Karpas-422 (cell line): Measurements from ENCODE around the gene SELENOH. TPM values are rescaled to one million over a fixed set of nuclear protein-coding genes. Genes with fewer than 3 reads are reported as not detected.
"Not testable (repeated sequence)": the region's sequence is repeated elsewhere in the genome, so short reads cannot be mapped to it uniquely, and the experiment has no call there.

Source experiments
- DNase-seq: peaks from one replicate; pipeline ENCODE4 v3.0.0-alpha.2; 2015
- H2AFZ ChIP-seq: fragments of 200-600 bp; sonication (generic); 2 replicates; pipeline ENCODE4 v1.6.1; 2014; ENCODE audit warnings: antibody characterized with exemption, low read length, mixed read lengths
- H3K27ac ChIP-seq: fragments of 200-600 bp; sonication (generic); 2 replicates; pipeline ENCODE4 v1.5.1; 2014; ENCODE audit warnings: mild to moderate bottlenecking, low read length, moderate library complexity
- H3K27me3 ChIP-seq: fragments of 200-600 bp; sonication (generic); 2 replicates; pipeline ENCODE4 v1.6.1; 2014; ENCODE audit warnings: low read length, mixed read lengths
- H3K36me3 ChIP-seq: fragments of 200-600 bp; sonication (generic); 2 replicates; pipeline ENCODE4 v1.6.1; 2014; ENCODE audit warnings: low read length, mixed read lengths; ENCODE audit not compliant: insufficient read depth
- H3K4me1 ChIP-seq: fragments of 200-600 bp; sonication (generic); 2 replicates; pipeline ENCODE4 v1.6.1; 2014; ENCODE audit warnings: mild to moderate bottlenecking, low read length, mixed read lengths
- H3K4me2 ChIP-seq: fragments of 200-600 bp; sonication (generic); 2 replicates; pipeline ENCODE4 v1.6.1; 2014; ENCODE audit warnings: low read length, low read depth, mild to moderate bottlenecking; ENCODE audit not compliant: poor library complexity, severe bottlenecking
- H3K4me3 ChIP-seq: fragments of 200-600 bp; sonication (generic); 2 replicates; pipeline ENCODE4 v1.5.1; 2014; ENCODE audit warnings: mild to moderate bottlenecking, antibody characterized with exemption, low read length, mixed read lengths
- H3K79me2 ChIP-seq: fragments of 200-600 bp; sonication (generic); 2 replicates; pipeline ENCODE4 v1.6.1; 2014; ENCODE audit warnings: mild to moderate bottlenecking, low read length, mixed read lengths
- H3K9ac ChIP-seq: fragments of 200-600 bp; sonication (generic); 2 replicates; pipeline ENCODE4 v1.6.0; 2014; ENCODE audit warnings: low read length
- H3K9me2 ChIP-seq: fragments of 200-600 bp; sonication (generic), shearing (Covaris generic); replicated peaks from 2 replicates; pipeline ENCODE4 v1.6.0; 2014; ENCODE audit warnings: mild to moderate bottlenecking, low read length, moderate library complexity; ENCODE audit not compliant: insufficient read depth
- H3K9me3 ChIP-seq: fragments of 300-700, 200-600 bp; sonication (generic); 2 replicates; pipeline ENCODE4 v1.6.1; 2014; ENCODE audit warnings: low read length, mixed read lengths
- H4K20me1 ChIP-seq: fragments of 200-600 bp; sonication (generic); 2 replicates; pipeline ENCODE4 v1.6.1; 2014; ENCODE audit warnings: mild to moderate bottlenecking, antibody characterized with exemption, low read length, low read depth; ENCODE audit not compliant: insufficient read depth
- total RNA-seq: library from RNA; depleted of rRNA; stranded (reverse); fragments of >200 nt; shearing (Covaris generic); gene quantifications from 2 replicates; pipeline ENCODE4 v1.2.3, GENCODE V29; 2014; ENCODE audit warnings: low replicate concordance

The SELENOH gene
- total RNA-seq, 1 experiment from 2014 or later = 112 TPM

GRCh38 chr11:57711414-57712255, 29.7 kb upstream of the SELENOH start, which contains the start of gene MED19:
Gene MED19, minus strand, starts transcription at chr11:57712215. Its CDS starts 36 bp downstream, at chr11:57712179.
- Histone ChIP-seq H3K79me2 (peaks cover 57% of the 10 kb centered on the region), H3K4me1 (peaks cover 34% of the 10 kb centered on the region), H3K36me3 (peaks cover 15% of the 10 kb centered on the region; the same call in 1 of the 2 replicates), H2AFZ (no peak within 1 kb of the TSS; the same call in 1 of the 2 replicates), H3K27me3 (no peaks in the 10 kb centered on the region), H3K9ac (peak within 1 kb of the TSS; percentile 87), H3K4me2 (peak within 1 kb of the TSS; percentile 77), H3K9me3 (no peaks in the 10 kb centered on the region), H3K27ac (peak within 1 kb of the TSS; percentile 63), H3K4me3 (peak within 1 kb of the TSS; percentile 89), H4K20me1 (no peaks in the 10 kb centered on the region), H3K9me2 (no peaks in the 10 kb centered on the region)
- peak; percentile 94 for DNase-seq

DNA sequence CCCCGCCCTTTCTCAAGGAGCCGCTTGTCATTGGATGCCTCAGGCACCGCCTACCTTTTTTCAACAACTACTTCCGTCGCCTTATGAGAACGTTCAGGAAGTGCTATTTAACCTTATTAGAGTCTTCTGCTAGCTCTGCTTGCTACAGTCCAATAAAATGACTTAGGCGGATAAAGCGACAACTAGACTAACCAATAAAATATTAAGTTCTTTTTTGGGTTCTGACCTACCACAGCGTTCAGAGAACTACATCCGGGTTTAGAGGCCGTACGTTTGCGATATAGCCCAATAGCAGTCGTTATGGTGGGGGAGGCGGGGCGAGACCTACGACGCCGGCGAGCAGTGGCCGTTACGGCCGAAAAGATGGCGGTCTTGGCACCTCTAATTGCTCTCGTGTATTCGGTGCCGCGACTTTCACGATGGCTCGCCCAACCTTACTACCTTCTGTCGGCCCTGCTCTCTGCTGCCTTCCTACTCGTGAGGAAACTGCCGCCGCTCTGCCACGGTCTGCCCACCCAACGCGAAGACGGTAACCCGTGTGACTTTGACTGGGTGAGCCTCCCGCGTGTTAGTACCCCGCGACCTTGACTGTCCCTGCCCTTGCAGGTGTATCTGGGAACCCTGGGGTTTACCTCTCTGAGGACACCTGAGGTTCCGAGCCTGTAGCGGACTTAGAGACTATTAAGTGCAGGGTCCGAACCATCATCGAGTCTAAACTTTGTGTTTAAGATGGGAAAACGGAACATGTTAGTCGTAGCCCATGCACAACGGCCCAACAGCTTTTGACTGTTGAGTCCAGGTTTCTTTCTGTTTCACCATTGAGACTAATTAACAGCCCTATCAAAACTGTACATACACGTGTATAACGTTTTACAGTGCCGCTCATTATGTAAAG, 28.8 kb upstream of the SELENOH start, which contains the start of gene TMX2:
TMX2 (plus strand) TSS at position 338 of the 895 bp plus-strand sequence; CDS start at position 364, 26 bp downstream.
- H3K36me3 ChIP-seq = peaks cover 15% of the 10 kb centered on the region; the same call in 1 of the 2 replicates
- no peaks in the 10 kb centered on the region for H4K20me1 ChIP-seq
- H3K4me2 ChIP-seq = peak within 1 kb of the TSS; percentile 77
- H3K27ac ChIP-seq = peak within 1 kb of the TSS; percentile 63
- H3K9me3 ChIP-seq = no peaks in the 10 kb centered on the region
- H3K4me3 ChIP-seq = peak within 1 kb of the TSS; percentile 89
- H3K79me2 ChIP-seq = peaks cover 56% of the 10 kb centered on the region
- H3K9ac ChIP-seq = peak within 1 kb of the TSS; percentile 87
- H3K4me1 ChIP-seq = peaks cover 34% of the 10 kb centered on the region
- H2AFZ ChIP-seq = no peak within 1 kb of the TSS; the same call in 1 of the 2 replicates
- no peaks in the 10 kb centered on the region for H3K9me2 ChIP-seq
- peak; percentile 99 for DNase-seq
- no peaks in the 10 kb centered on the region for H3K27me3 ChIP-seq

DNA sequence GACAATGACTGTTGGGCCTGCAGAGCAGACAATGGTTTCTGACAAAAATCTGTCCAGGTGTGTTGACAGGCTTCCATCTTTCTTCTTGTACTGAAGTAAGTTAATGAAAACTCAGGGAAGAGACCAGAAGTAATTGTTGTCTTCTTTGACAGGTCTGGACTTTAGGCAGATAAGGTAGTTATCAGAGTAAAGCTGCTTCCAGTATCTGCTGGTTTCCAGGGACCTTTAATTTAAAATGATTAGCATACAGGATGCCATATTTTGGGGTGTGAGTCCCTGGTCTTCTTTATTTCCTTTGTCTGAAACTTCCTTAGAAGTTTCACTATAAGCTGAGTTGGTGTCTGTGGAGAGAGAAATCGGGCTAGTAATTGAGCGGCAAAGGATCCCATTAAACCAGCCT, 27.5 kb upstream of the SELENOH start:
- no peaks in the 10 kb centered on the region for H4K20me1 ChIP-seq
- no peak overlapping the region for H2AFZ ChIP-seq
- no peaks in the 10 kb centered on the region for H3K9me2 ChIP-seq
- H3K4me2 ChIP-seq = peak overlapping the region; percentile 77
- peaks cover 15% of the 10 kb centered on the region; the same call in 1 of the 2 replicates for H3K36me3 ChIP-seq
- H3K27me3 ChIP-seq = no peaks in the 10 kb centered on the region
- no peak overlapping the region for H3K27ac ChIP-seq
- H3K79me2 ChIP-seq = peaks cover 58% of the 10 kb centered on the region
- DNase-seq = no peak
- H3K4me3 ChIP-seq = peak overlapping the region; percentile 89
- peaks cover 34% of the 10 kb centered on the region for H3K4me1 ChIP-seq
- H3K9ac ChIP-seq = peak overlapping the region; percentile 87
- H3K9me3 ChIP-seq = no peaks in the 10 kb centered on the region

- not testable (repeated sequence) for H3K9me2 ChIP-seq, H3K27me3 ChIP-seq, H3K9ac ChIP-seq, H3K9me3 ChIP-seq, H3K4me3 ChIP-seq, H3K4me2 ChIP-seq, H3K27ac ChIP-seq, DNase-seq, H4K20me1 ChIP-seq, H2AFZ ChIP-seq
- Histone ChIP-seq H3K36me3 (peaks cover 22% of the 10 kb centered on the region; the same call in 1 of the 2 replicates), H3K4me1 (peaks cover 16% of the 10 kb centered on the region), H3K79me2 (peaks cover 65% of the 10 kb centered on the region)
These were observed 24.6 kb upstream of the SELENOH start for GRCh38 chr11:57716726-57717125.

DNA sequence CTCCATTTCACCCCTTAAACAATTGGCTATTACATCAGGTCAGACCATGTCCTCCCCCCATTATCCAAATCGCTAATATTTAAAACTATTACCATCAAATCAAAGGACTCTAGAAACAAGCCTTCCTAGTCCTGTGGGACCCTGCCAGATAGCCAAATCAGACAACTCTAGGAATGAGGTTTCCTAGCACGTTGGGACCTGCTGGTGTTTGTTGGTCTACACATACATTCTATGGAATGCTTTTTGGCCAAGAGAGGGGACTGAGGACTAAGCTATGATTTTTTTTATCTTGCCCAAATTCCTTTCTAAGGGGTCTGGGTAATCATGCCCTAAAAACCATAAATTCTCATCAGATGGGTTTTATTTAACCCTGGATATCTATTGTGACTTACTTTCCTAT, 14.1 kb upstream of the SELENOH start:
- H3K9me3 ChIP-seq = no peaks in the 10 kb centered on the region
- no peaks in the 10 kb centered on the region for H3K27me3 ChIP-seq
- H2AFZ ChIP-seq = no peak overlapping the region
- H3K9me2 ChIP-seq = no peaks in the 10 kb centered on the region
- H3K79me2 ChIP-seq = peaks cover 93% of the 10 kb centered on the region
- H3K4me1 ChIP-seq = peaks cover 35% of the 10 kb centered on the region
- no peak for DNase-seq
- H3K36me3 ChIP-seq = peaks cover 13% of the 10 kb centered on the region; the same call in 1 of the 2 replicates
- no peak overlapping the region for H3K9ac ChIP-seq
- no peak overlapping the region for H3K27ac ChIP-seq
- H3K4me3 ChIP-seq = no peak overlapping the region
- no peak overlapping the region for H3K4me2 ChIP-seq
- H4K20me1 ChIP-seq = no peaks in the 10 kb centered on the region

DNA sequence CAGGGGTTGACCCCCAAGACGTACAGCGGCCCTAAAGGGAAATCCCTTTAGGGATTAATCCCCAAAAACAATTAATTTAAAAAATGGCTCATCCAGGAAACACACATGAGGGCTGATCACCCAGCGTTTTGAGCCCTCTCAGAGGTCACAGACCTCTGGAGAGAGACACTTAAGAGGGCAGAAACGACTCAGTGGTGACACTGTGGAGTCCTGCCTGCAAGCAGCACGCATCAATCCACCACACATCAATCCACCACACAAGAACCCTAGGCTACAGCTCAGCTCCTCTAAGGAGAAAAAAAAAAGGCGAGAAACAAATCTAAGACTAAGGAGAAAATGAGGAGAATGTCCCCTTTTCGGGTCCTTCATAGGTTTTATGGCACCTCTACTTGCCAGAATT, 12.5 kb upstream of the SELENOH start:
- Histone ChIP-seq H3K4me3 (no peak overlapping the region), H2AFZ (no peak overlapping the region), H3K27ac (peak overlapping the region; percentile 64), H3K9me3 (no peaks in the 10 kb centered on the region), H3K27me3 (no peaks in the 10 kb centered on the region), H3K36me3 (peaks cover 5% of the 10 kb centered on the region; the same call in 1 of the 2 replicates), H3K9me2 (no peaks in the 10 kb centered on the region), H3K4me2 (peak overlapping the region; percentile 51), H3K9ac (peak overlapping the region; percentile 30; the same call in 1 of the 2 replicates), H3K4me1 (peaks cover 35% of the 10 kb centered on the region), H3K79me2 (peaks cover 97% of the 10 kb centered on the region), H4K20me1 (peaks cover 4% of the 10 kb centered on the region; the same call in 1 of the 2 replicates)
- DNase-seq = no peak

- H3K4me2 ChIP-seq = peak overlapping the region; percentile 51
- peak overlapping the region; percentile 64 for H3K27ac ChIP-seq
- H3K9me2 ChIP-seq = no peaks in the 10 kb centered on the region
- H3K4me1 ChIP-seq = peaks cover 35% of the 10 kb centered on the region
- no peaks in the 10 kb centered on the region for H3K27me3 ChIP-seq
- H3K9ac ChIP-seq = 0 out of 2 replicates have a peak overlapping the region, but pooled peaks have one; percentile 30
- H4K20me1 ChIP-seq = peaks cover 4% of the 10 kb centered on the region; the same call in 1 of the 2 replicates
- H3K9me3 ChIP-seq = no peaks in the 10 kb centered on the region
- DNase-seq = no peak
- H3K79me2 ChIP-seq = peaks cover 95% of the 10 kb centered on the region
- peaks cover 5% of the 10 kb centered on the region; the same call in 1 of the 2 replicates for H3K36me3 ChIP-seq
- no peak overlapping the region for H2AFZ ChIP-seq
- H3K4me3 ChIP-seq = no peak overlapping the region
These were observed 11.8 kb upstream of the SELENOH start for GRCh38 chr11:57729479-57729878.
